Heart left ventricle (tissue), 13 donors: ENCODE results near the gene AADACL3.

Experiments
- POLR2A ChIP-seq, 2 donors: fragments of 450-650 bp; IDR thresholded peaks; one replicate each; pipeline ENCODE4 v1.6.1; 2017; ENCODE audit warnings: antibody characterized with exemption in 2 of 2, mild to moderate bottlenecking in 2 of 2, moderate library complexity in 2 of 2
- TF ChIP-seq, protein P1 (sequence below), 12 donors: fragments of 200-600 bp; sonication (generic) in 4 of 12; IDR thresholded peaks; one replicate each; pipeline versions ENCODE4 v1.5.0 to v1.8.0; 2018 to 2022; ENCODE audit warnings: antibody characterized with exemption in 12 of 12, mild to moderate bottlenecking in 5 of 12
- donor health status: ischemic (EF 13 %, LVEDD 7.1; RV severe dilation, severe dysfunction).
- donor health status: DM: no; HTN: yes; CAD: no.
- donor health status: DM: no; HTN: no; CAD: no.
- donor health status: ischemic (EF 25% LVEDD 6.9; RV normal size, moderate dysfunction).
- donor health status: ischemic (EF 25% LVEDD 5.7; RV mildly dilated, moderate dysfunction).
- donor health status: ischemic (EF 35%, LVEDD 5.7; RV mildly dilated, moderate dysfunction).
- donor health status: nonischemic (EF 11% LVEDD 7.7; RV severe dilation, severe dysfunction).
- donor health status: DM: yes; HTN: yes; CAD: no.
- donor health status: PGD.
- donor health status: ischemic (EF 29% LVEDD 5.4; RV normal size, mild dysfunction).
- donor health status: nonischemic (EF 23%, LVEDD 6.1; RV moderate dilation, normal function).

DNA sequence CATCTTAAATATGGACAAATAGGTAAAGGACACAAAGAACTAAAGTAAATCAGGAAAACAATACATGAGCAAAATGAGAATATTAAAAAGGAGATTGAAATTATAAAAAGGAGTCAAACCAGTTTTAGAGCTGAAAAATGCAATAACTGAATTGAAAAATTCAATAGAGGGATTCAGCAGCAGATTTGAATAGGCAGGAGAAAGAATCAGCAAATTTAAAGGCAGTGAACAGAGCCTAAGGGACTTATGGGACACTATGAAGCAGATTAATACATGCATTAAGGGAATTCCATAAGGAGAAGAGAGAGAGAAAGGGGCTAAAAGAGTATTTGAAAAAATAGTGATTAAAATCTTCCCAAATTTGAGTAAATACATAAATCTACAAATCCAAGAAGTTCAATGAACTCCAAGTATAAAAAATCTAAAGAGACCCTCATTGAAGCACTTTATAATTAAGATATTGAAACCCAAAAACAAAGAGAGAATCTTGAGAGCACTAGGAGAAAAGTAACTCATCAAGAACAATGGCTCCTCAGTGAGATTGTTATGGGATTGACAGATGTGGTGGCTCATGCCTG, 33.0 kb downstream of the AADACL3 start:
- TF ChIP-seq, protein P1, sequence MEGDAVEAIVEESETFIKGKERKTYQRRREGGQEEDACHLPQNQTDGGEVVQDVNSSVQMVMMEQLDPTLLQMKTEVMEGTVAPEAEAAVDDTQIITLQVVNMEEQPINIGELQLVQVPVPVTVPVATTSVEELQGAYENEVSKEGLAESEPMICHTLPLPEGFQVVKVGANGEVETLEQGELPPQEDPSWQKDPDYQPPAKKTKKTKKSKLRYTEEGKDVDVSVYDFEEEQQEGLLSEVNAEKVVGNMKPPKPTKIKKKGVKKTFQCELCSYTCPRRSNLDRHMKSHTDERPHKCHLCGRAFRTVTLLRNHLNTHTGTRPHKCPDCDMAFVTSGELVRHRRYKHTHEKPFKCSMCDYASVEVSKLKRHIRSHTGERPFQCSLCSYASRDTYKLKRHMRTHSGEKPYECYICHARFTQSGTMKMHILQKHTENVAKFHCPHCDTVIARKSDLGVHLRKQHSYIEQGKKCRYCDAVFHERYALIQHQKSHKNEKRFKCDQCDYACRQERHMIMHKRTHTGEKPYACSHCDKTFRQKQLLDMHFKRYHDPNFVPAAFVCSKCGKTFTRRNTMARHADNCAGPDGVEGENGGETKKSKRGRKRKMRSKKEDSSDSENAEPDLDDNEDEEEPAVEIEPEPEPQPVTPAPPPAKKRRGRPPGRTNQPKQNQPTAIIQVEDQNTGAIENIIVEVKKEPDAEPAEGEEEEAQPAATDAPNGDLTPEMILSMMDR (IDR thresholded peaks at IDR 0.05): no peak
- no peak for TF ChIP-seq POLR2A (IDR thresholded peaks at IDR 0.05)
